Liver (tissue), 9 donors: ENCODE measurements around the gene HOXD4. TPM values are rescaled to one million over a fixed set of nuclear protein-coding genes. Genes with fewer than 3 reads are reported as not detected.

ENCODE experiments used
- DNase-seq: peaks from one replicate; pipeline ENCODE4 v3.0.0-alpha.2; 2017; ENCODE audit warnings: low spot score
- H3K27ac ChIP-seq, 2 donors: one replicate each; pipeline ENCODE4 v1.7.0; 2013; ENCODE audit warnings: inconsistent platforms in 2 of 2, low read length in 2 of 2, control low read depth in 1 of 2, low read depth in 1 of 2, mild to moderate bottlenecking in 1 of 2
- H3K27me3 ChIP-seq, 4 donors: one replicate each; pipeline versions ENCODE4 v1.6.1 to v1.7.0; 2013; ENCODE audit warnings: low read length in 3 of 4, inconsistent platforms in 1 of 4, mild to moderate bottlenecking in 1 of 4, moderate library complexity in 1 of 4; ENCODE audit not compliant: control insufficient read depth in 4 of 4, insufficient read depth in 4 of 4
- H3K36me3 ChIP-seq, 4 donors: one replicate each; pipeline versions ENCODE4 v1.6.1 to v1.7.0; 2013; ENCODE audit warnings: low read length in 3 of 4, mild to moderate bottlenecking in 3 of 4, low read depth in 1 of 4, moderate library complexity in 1 of 4; ENCODE audit not compliant: control insufficient read depth in 4 of 4, insufficient read depth in 3 of 4
- H3K4me1 ChIP-seq, 4 donors: one replicate each; pipeline versions ENCODE4 v1.6.1 to v1.7.0; 2013; ENCODE audit warnings: low read length in 3 of 4, mild to moderate bottlenecking in 3 of 4, moderate library complexity in 1 of 4; ENCODE audit not compliant: control insufficient read depth in 4 of 4, insufficient read depth in 4 of 4
- H3K4me3 ChIP-seq, 3 donors: one replicate each; pipeline versions ENCODE4 v1.6.1 to v1.7.0; 2013; ENCODE audit warnings: low read length in 3 of 3, control low read depth in 1 of 3, low read depth in 1 of 3, mild to moderate bottlenecking in 1 of 3
- H3K9ac ChIP-seq, 2 donors: one replicate each; pipeline ENCODE4 v1.7.0; 2013; ENCODE audit warnings: low read length in 2 of 2, mild to moderate bottlenecking in 2 of 2, moderate library complexity in 2 of 2, control low read depth in 1 of 2, low read depth in 1 of 2
- H3K9me3 ChIP-seq, 4 donors: one replicate each; pipeline versions ENCODE4 v1.6.1 to v1.7.0; 2013; ENCODE audit warnings: low read length in 3 of 4; ENCODE audit not compliant: control insufficient read depth in 4 of 4
- ATF3 ChIP-seq: IDR thresholded peaks from 2 replicates; pipeline ENCODE4 v1.6.1; 2016; ENCODE audit warnings: antibody characterized with exemption
- CTCF ChIP-seq: fragments of 150-350 bp; IDR thresholded peaks from 2 replicates; pipeline ENCODE4 v1.5.1; 2017; ENCODE audit warnings: improper control_type of control experiment, low read depth, low read length; ENCODE audit not compliant: missing input control
- EGR1 ChIP-seq, 2 donors: IDR thresholded peaks; 2 replicates each; pipeline ENCODE4 v1.6.1; 2016 to 2018; ENCODE audit warnings: antibody characterized with exemption in 2 of 2, low read depth in 2 of 2
- FOXA1 ChIP-seq: IDR thresholded peaks from 2 replicates; pipeline ENCODE4 v1.6.1; 2016; ENCODE audit warnings: antibody characterized with exemption
- FOXA2 ChIP-seq: IDR thresholded peaks from 2 replicates; pipeline ENCODE4 v1.6.1; 2016; ENCODE audit warnings: antibody characterized with exemption
- GABPA ChIP-seq, 2 donors: IDR thresholded peaks in 1 of 2; conservative IDR thresholded peaks in 1 of 2; 2 replicates each; pipeline ENCODE4 v1.6.1; 2016; ENCODE audit warnings: antibody characterized with exemption in 2 of 2, mild to moderate bottlenecking in 1 of 2, moderate library complexity in 1 of 2
- HNF4A ChIP-seq, 2 donors: conservative IDR thresholded peaks; 2 replicates each; pipeline ENCODE4 v1.6.1; 2016; ENCODE audit warnings: antibody characterized with exemption in 2 of 2, mild to moderate bottlenecking in 2 of 2
- HNF4G ChIP-seq: IDR thresholded peaks from 2 replicates; pipeline ENCODE4 v1.6.1; 2016; ENCODE audit warnings: antibody characterized with exemption
- JUND ChIP-seq, 2 donors: IDR thresholded peaks; 2 replicates each; pipeline ENCODE4 v1.6.1; 2016; ENCODE audit warnings: antibody characterized with exemption in 2 of 2
- MAX ChIP-seq: IDR thresholded peaks from 2 replicates; pipeline ENCODE4 v1.6.1; 2016; ENCODE audit warnings: antibody characterized with exemption
- RAD21 ChIP-seq, 2 donors: IDR thresholded peaks; 2 replicates each; pipeline ENCODE4 v1.6.1; 2016; ENCODE audit warnings: antibody characterized with exemption in 2 of 2, mild to moderate bottlenecking in 2 of 2
- REST ChIP-seq: IDR thresholded peaks from 2 replicates; pipeline ENCODE4 v1.6.1; 2016; ENCODE audit warnings: antibody characterized with exemption, mild to moderate bottlenecking
- SP1 ChIP-seq: IDR thresholded peaks from 2 replicates; pipeline ENCODE4 v1.6.1; 2018; ENCODE audit warnings: antibody characterized with exemption, mild to moderate bottlenecking
- TAF1 ChIP-seq: conservative IDR thresholded peaks from 2 replicates; pipeline ENCODE4 v1.6.1; 2016; ENCODE audit warnings: antibody characterized with exemption, mild to moderate bottlenecking
- YY1 ChIP-seq: IDR thresholded peaks from 2 replicates; pipeline ENCODE4 v1.6.1; 2016; ENCODE audit warnings: antibody characterized with exemption, mild to moderate bottlenecking
- ZBTB33 ChIP-seq: IDR thresholded peaks from 2 replicates; pipeline ENCODE4 v1.6.1; 2016; ENCODE audit warnings: antibody characterized with exemption
- WGBS: extraction: QIAGEN DNeasy Blood & Tissue Kit; methylation state at CpG from one replicate; pipeline ENCODE4 v1.1.7; 2013; 5-methylcytosine and 5-hydroxymethylcytosine counted together
- polyA plus RNA-seq, 2 donors: library from polyadenylated mRNA; stranded (reverse) in 1 of 2; unstranded in 1 of 2; fragments of 200-250 nt in 1 of 2; fragments of >200 nt in 1 of 2; fragmentation: Nextera tagmentation in 1 of 2; extraction: Ambion mirVana in 1 of 2; gene quantifications; one replicate each; pipeline versions ENCODE4 v1.2.1 to v1.2.3, GENCODE V29; 2013 to 2015
- total RNA-seq, 2 donors: library from RNA; depleted of rRNA; stranded (reverse); fragments of >200 nt; gene quantifications; one replicate each; pipeline ENCODE4 v1.2.3, GENCODE V29; 2014
- donor health status: healthy.
- donor health status: healthy.
- donor health status: healthy.
- donor health status: healthy.
- donor health status: healthy.

HOXD4 gene
- total and polyA plus RNA-seq, 4 donors: not detected

- no peak for TF ChIP-seq FOXA2
- no peak for TF ChIP-seq YY1
- no peak for TF ChIP-seq HNF4A (conservative IDR thresholded peaks at IDR 0.05)
- TF ChIP-seq EGR1 (IDR thresholded peaks at IDR 0.05; ENCODE audit: low read depth in 2 of 2): no peak
These were observed 46.9 kb upstream of the HOXD4 start (continued) for GRCh38 chr2:176104316-176105077.

- no peak overlapping the region for H3K27ac ChIP-seq
- peaks cover 25 to 65% (median 36%) of the 10 kb centered on the region in 4 donors for H3K27me3 ChIP-seq
- no peak overlapping the region for H3K9ac ChIP-seq
- 10% methylated on average over 25 of the region's 25 CpGs for WGBS
- no peak overlapping the region for H3K4me3 ChIP-seq
- TF ChIP-seq HNF4G (no peak), MAX (no peak), JUND (IDR thresholded peaks at IDR 0.05) (no peak), YY1 (no peak), GABPA (IDR thresholded peaks at IDR 0.05 in 1 of 2, conservative IDR thresholded peaks at IDR 0.05 in 1 of 2) (no peak), HNF4A (conservative IDR thresholded peaks at IDR 0.05) (no peak), FOXA2 (no peak), EGR1 (IDR thresholded peaks at IDR 0.05; ENCODE audit: low read depth in 2 of 2) (no peak)
- no peak for DNase-seq
- H3K4me1 ChIP-seq: peaks cover 0 to 21% (median 4%) of the 10 kb centered on the region in 4 donors
- H3K9me3 ChIP-seq: no peaks in the 10 kb centered on the region
- H3K36me3 ChIP-seq: no peaks in the 10 kb centered on the region
These were observed 46.1 kb upstream of the HOXD4 start for GRCh38 chr2:176105078-176105729.

- Histone ChIP-seq H3K27ac (no peak overlapping the region), H3K4me3 (no peak overlapping the region), H3K9me3 (no peaks in the 10 kb centered on the region), H3K36me3 (no peaks in the 10 kb centered on the region), H3K27me3 (peaks cover 23 to 58% (median 35%) of the 10 kb centered on the region in 4 donors), H3K4me1 (peaks cover 0 to 21% (median 4%) of the 10 kb centered on the region in 4 donors), H3K9ac (no peak overlapping the region)
- no peak for DNase-seq
- no peak for TF ChIP-seq EGR1 (IDR thresholded peaks at IDR 0.05; ENCODE audit: low read depth in 2 of 2)
- no peak for TF ChIP-seq ZBTB33
- no peak for TF ChIP-seq FOXA1
- no peak for TF ChIP-seq HNF4A (conservative IDR thresholded peaks at IDR 0.05)
- no peak for TF ChIP-seq FOXA2
- TF ChIP-seq SP1: no peak
- no peak for TF ChIP-seq JUND (IDR thresholded peaks at IDR 0.05)
- no peak for TF ChIP-seq REST
- no peak for TF ChIP-seq YY1
- no peak for TF ChIP-seq CTCF
- TF ChIP-seq GABPA (IDR thresholded peaks at IDR 0.05 in 1 of 2, conservative IDR thresholded peaks at IDR 0.05 in 1 of 2): no peak
- no peak for TF ChIP-seq TAF1
- no peak for TF ChIP-seq HNF4G
- no peak for TF ChIP-seq ATF3
- TF ChIP-seq MAX: no peak
- TF ChIP-seq RAD21 (IDR thresholded peaks at IDR 0.05): no peak
- 10% methylated on average over 25 of the region's 25 CpGs for WGBS
These were observed 45.4 kb upstream of the HOXD4 start for GRCh38 chr2:176105730-176106580.
